Stimulated activated CD8-positive, alpha-beta memory T cell treated with anti-CD3 and anti-CD28 coated beads, Interleukin-15, amount 100 ng/mL, for 4 hours (primary cell): ENCODE measurements around the gene ENGASE.

Source experiments
- DNase-seq, 2 donors: peaks; one replicate each; pipeline ENCODE4 v3.0.0-alpha.2; 2020; ENCODE audit warnings: low read depth in 2 of 2

Gene ENGASE

GRCh38 chr17:79079421-79080200, 5.0 kb downstream of the ENGASE start:
- DNase-seq = no peak

GRCh38 chr17:79080349-79080748, 5.7 kb downstream of the ENGASE start:
- DNase-seq = no peak

- no peak for DNase-seq
Measured at GRCh38 chr17:79080761-79081290, 6.2 kb downstream of the ENGASE start.

GRCh38 chr17:79081571-79082276, 7.1 kb downstream of the ENGASE start:
- no peak for DNase-seq

GRCh38 chr17:79082311-79083190, 7.9 kb downstream of the ENGASE start:
- DNase-seq = no peak

GRCh38 chr17:79083191-79083971, 8.8 kb downstream of the ENGASE start:
- DNase-seq = no peak

- no peak for DNase-seq
Measured at GRCh38 chr17:79084291-79085153, 9.9 kb downstream of the ENGASE start.

GRCh38 chr17:79085154-79085920, 10.7 kb downstream of the ENGASE start:
- DNase-seq = no peak

GRCh38 chr17:79085921-79086551, 11.4 kb downstream of the ENGASE start:
- DNase-seq = no peak

- DNase-seq = no peak
Measured at GRCh38 chr17:79086609-79087427, 12.2 kb downstream of the ENGASE start.

GRCh38 chr17:79087428-79088143, 13.0 kb downstream of the ENGASE start:
- peak in 1 of 2 donors; percentile 37 for DNase-seq

GRCh38 chr17:79088247-79088996, 13.8 kb downstream of the ENGASE start:
- no peak for DNase-seq

GRCh38 chr17:79088997-79089328, 14.3 kb downstream of the ENGASE start:
- DNase-seq = no peak

- no peak for DNase-seq
Measured at GRCh38 chr17:79089720-79090442, 15.3 kb downstream of the ENGASE start.

- no peak for DNase-seq
Measured at GRCh38 chr17:79090443-79091225, 16.0 kb downstream of the ENGASE start.
